Superior temporal gyrus (tissue), 1 donor: ENCODE results near the gene CDC34.
A peak's percentile ranks its signal among the peaks of the same experiment; 100 is the strongest.

Source experiments
- DNase-seq: peaks from one replicate; pipeline ENCODE4 v3.0.0-alpha.2; 2016; ENCODE audit errors: extremely low spot score

The CDC34 gene

DNA sequence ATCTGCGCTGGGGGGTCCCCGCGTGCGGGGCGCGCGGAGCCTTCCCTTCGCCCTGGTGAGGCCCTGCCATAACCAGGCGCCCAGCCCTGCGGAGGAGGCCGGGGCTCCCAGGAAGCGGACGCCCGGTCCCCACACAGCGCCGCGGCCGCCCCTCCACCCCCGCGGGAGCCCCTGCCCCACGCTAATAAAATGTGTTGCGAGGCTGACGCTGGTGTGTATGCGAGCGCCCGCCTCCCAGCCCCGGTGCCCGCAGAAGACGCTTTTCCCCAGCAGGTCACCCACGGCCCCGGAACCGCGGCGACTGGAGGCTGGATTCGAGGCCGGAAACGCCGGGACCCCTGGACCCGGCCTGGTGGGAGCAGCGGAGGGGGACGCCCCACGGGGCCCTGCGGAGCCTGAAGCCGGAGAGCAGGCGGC, 12.1 kb upstream of the CDC34 start:
- no peak for DNase-seq

DNA sequence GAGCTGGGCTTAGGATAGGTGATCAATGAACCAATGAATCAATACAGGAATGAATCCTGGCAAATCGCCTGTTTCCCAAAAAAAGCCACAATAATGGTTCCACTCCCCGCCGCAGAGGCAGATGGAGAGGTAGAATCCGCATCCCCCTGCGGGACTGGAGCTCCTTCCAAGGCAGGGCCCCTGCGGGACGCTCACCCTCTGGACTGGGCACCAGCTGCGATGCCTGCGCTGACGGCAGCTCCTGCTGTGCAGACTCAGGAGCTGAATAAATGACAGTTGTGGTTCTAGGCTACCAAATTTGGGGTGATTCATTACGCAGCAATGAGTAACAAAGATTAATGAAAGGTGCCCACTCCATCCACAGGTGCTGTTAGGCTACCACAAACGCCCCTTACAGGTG, 8.8 kb upstream of the CDC34 start:
- no peak for DNase-seq

DNA sequence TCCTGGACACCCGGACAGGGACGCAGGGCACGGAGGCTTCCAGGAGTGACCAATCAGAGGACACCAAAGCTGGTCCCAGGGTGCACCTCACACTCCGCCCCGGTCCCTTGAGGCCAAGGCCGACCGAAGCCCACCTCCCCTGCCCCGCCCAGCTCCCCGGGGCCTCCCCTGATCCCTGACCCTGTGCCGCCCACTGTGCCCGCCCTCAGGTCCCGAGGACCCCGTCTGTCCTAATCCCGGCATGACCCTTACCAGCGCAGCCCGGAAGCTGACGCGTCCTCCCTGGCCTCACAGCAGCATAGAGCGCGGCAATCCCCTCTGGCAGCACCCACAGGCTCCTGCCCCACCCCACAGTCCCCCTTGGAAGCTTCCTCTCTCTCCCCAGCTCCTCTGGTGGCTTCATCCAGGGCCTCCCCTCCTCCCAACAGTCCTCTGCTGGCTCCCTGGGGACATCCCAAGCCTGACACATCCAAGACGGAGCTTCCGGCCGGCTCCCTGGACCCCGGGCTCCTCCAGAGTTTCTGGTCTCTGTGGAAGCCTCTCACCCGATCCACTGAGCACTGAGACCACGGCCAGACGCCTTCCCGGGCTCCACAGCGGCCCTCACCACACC, 7.4 kb upstream of the CDC34 start:
- no peak for DNase-seq

GRCh38 chr19:525029-525428, 6.5 kb upstream of the CDC34 start:
- DNase-seq, result no peak

- no peak for DNase-seq
Observed at GRCh38 chr19:525857-526419, 5.6 kb upstream of the CDC34 start.

DNA sequence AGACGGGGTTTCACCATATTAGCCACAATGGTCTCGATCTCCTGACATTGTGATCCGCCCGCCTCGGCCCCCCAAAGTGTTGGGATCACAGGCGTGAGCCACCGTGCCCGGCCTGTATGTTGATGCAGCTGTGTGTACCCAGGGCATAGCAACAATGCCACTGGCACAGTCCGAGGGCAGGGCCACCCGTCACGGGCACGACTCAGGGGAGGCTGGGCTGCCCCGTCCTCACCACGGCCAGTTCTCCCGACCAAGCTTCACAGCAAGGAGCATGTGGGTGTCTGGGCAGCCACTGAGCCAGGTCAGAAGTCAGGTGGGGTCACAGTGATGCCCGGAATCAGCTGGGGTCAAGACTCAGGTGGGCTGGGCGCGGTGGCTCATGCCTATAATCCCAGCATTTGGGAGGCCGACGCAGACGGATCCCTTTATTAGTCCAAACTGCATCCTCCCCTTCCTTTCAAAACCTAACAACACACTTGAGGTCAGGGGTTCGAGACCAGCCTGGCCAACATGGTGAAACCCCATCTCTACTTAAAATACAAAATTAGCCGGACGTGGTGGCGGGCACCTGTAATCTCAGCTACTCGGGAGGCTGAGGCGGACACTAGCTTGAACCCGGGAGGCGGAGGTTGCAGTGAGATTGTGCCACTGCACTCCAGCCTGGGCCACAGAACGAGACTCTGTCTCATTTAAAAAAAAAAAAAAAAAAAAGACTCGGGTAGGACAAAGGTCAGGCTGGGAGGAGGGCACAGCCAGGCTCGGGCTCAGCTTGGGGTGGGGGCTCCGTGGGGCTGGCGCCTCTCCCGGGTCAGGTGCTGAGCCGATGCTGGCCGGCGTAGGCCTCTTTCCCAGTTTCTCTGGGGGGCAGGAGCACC, 1.2 kb upstream of the CDC34 start:
- DNase-seq, result no peak

DNA sequence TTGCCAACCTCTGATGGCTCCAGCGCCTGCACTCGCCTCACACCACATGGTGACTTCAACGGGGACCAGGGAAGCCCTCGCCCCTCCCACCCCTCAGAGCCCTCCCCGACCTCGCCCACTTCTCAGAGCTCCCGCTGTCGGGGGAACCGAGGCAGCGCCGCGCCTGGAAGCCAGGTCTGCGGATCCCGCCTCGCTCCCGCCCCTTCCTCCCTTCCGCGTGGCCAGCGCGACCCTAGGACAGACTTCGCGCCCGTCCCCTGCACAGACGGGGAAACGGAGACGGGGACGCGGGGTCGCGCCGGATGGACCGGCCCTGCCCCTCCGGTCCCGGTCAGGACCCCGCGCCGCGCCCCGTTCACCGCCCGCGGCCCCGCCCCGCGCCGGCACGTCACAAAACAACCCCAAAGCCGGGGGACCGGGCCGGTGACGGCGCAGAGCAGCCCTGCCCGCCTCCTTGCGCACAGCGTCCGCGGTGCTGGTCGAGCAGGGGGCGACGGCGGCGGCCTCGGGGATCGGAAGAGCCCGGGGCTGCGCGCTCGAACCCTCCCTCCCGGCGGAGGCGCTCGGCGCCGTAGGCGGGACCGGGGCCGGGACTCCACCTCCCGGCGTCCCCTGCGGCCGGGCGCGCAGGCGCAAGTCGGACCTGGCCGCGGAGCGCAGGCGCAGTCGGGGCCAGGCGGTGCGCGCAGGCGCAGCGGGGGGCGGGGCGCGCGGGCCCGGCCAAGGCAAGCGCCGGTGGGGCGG, 379 bp upstream of the CDC34 start:
- peak; percentile 71 for DNase-seq

DNA sequence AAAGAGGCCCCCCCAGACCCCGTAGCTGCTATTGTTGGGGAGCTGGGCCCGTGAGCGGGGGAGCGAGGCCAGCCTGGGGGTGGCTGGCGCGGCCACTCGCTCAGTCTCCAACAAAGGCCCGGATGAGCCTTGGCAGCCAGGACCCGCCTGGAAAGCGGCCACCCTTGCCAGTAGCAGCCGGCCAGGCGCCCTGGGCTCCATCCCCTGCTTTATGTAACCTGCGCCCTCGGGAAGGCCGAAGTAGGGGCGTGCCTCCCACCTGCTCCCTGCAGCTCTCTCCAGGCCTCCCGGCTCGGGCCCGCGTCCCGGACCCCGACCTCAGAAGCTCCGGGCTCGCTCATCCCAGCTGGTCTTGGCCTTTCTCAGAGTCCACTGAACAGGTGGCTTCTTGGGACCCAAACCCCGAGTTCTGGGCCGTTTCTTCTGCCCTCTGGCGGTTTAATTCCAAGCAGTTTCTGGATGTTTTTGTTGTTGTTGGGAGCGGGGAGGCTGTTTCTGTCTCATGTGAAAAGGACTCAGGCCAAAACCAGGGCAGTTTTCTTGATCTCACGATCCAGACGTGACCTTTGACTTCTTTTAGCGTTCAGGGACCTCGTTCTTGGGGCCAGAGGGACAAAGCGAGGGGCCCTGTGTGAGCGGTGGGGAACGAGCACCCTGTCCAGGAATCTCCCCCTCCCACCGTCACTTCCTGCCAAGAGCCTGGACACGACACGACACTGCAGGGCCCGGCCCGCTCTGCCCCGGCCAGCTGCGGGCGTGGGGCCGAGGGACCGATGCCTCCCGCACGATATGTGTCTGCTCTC, 1.2 kb downstream of the CDC34 start:
- DNase-seq, result peak; percentile 72

GRCh38 chr19:533364-534058, 2.0 kb downstream of the CDC34 start:
- DNase-seq, result no peak

- no peak for DNase-seq
Observed at GRCh38 chr19:534088-534487, 2.5 kb downstream of the CDC34 start.

GRCh38 chr19:535017-535835, 3.7 kb downstream of the CDC34 start:
- no peak for DNase-seq

DNA sequence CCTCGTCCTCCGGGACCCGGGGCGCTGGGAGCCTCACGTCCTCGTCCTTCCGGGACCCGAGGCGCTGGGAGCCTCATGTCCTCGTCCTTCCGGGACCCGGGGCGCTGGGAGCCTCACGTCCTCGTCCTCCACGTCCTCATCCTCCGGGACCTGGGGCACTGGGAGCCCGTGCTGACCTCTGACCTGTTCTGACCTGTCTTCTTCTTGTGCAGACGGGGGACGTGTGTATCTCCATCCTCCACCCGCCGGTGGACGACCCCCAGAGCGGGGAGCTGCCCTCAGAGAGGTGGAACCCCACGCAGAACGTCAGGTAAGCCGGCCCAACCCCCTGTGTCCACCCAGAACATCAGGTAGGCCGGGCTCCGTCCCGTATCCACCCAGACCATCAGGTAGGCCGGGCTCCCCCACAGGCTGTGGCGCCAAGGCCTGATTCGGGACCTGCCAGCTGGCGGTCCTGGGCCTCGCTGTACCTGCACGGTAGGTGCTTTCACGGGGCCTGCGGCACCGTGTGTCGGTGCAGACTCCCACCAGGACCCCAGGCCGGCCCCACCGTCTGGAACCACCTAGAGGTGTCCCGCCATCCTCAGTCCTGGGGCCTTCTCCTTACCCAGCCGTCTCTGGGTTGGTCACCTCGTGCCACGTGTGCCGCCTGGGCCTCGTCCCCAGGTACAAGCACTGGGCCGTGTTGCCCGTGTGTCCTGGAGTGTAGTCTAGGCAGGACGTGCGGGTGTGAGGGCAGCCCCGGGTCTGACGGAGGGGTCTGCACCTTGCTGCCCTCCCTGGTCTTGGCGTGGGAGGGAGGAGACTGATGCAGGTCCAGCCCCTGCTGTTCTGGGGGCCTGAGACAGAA, 4.7 kb downstream of the CDC34 start:
- no peak for DNase-seq

DNA sequence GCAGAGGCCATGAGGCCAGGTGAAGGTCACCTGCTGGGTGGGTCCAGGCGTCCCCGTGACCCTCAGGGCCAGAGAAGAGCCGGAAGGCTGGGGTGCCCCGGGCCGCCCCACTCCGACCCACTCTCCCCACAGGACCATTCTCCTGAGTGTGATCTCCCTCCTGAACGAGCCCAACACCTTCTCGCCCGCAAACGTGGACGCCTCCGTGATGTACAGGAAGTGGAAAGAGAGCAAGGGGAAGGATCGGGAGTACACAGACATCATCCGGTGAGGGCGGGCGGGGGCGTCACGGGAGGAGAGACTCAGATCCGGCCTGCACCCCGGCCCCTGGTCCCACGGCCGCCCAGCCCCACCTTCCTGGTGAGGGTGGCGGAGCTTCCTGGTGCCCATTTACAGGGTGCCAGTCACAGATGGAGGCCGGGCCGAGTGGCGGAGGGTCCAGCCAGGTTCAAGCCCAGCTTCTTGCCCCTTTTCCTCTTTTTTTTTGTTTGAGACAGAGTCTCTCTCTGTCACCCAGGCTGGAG, 5.4 kb downstream of the CDC34 start:
- no peak for DNase-seq

- DNase-seq, result no peak
Observed at GRCh38 chr19:538641-539428, 7.3 kb downstream of the CDC34 start.

DNA sequence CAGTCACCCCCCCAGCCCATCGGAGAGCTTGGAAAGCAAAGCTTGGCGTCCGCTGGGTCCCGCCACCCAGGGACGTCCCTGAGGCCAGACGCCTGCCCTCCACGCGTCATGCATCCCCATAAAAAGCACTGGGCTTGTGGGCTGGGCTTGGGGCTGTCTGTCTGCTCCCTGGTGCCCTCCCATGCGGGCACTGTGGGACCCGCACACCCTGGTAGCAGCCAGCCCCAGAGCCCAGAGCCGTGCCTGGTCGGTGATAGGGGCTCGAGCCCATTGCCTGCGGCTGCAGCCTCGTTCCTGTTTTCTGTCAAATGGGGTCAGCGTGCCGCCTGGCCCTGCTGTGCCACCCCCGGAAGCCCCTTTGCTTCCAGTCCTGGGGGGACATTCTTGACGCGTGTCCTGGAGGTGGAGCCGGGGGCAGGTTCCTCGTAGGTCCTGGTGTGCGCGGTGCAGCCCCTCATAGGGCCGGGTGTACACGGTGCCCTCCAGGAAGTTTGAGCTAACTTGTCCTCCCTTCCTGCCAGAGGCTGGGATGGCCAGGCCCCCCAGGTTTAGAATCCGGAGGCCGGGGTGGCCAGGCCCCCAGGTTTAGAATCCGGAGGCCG, 8.0 kb downstream of the CDC34 start:
- DNase-seq, result no peak

DNA sequence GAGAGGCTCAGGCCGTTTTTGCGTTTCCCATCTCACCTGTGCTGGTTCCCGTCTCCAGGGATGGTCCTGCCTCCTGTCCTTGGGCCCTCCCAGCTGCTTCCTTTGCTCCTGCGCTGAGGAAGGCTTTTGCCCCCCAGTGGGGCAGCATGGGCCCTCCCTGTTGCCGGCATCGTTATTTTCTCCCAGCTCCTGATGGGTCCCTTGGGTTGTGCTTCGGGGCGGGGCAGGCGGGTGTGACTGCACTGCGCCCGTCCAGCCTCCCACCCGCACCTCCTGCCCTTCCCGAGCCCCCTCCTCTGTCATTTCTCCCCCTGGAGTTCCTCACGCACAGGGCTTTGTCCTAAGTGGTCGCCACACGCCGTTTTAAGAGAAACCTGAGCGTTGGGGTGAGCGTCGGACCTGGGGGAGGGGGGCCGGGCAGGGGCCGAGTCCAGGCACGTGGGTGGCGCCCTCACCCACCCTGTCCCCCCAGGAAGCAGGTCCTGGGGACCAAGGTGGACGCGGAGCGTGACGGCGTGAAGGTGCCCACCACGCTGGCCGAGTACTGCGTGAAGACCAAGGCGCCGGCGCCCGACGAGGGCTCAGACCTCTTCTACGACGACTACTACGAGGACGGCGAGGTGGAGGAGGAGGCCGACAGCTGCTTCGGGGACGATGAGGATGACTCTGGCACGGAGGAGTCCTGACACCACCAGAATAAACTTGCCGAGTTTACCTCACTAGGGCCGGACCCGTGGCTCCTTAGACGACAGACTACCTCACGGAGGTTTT, 9.5 kb downstream of the CDC34 start:
- no peak for DNase-seq

- DNase-seq, result no peak
Observed at GRCh38 chr19:541699-542098, 10.1 kb downstream of the CDC34 start.
